NOMO-1 (cell line): Measurements from ENCODE around the gene SMIM44.

Experiments used
- DNase-seq, 2 experiments: peaks; one replicate each; lab custom pipeline; 2025; ENCODE audit not compliant: unreplicated experiment in 2 of 2; lab: John Stamatoyannopoulos, UW

SMIM44 gene

DNA sequence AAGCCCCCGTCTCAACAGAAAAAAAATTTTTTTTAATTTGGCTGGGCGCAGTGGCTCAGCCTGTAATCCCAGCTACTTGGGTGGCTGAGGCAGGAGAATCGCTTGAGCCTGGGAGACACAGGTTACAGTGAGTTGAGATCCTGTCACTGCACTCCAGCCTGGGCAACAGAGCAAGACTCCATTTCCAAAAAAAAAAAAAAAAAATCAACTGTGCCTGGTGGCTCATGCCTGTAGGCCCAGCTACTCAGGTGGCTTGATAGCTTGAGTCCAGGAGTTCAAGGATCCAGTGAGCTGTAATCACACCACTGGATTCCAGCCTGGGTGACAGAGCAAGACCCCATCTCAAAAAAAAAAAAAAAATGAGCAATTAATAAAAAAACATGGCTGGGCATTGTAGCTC is 18.5 kb upstream of the SMIM44 start:
- DNase-seq = no peak

DNA sequence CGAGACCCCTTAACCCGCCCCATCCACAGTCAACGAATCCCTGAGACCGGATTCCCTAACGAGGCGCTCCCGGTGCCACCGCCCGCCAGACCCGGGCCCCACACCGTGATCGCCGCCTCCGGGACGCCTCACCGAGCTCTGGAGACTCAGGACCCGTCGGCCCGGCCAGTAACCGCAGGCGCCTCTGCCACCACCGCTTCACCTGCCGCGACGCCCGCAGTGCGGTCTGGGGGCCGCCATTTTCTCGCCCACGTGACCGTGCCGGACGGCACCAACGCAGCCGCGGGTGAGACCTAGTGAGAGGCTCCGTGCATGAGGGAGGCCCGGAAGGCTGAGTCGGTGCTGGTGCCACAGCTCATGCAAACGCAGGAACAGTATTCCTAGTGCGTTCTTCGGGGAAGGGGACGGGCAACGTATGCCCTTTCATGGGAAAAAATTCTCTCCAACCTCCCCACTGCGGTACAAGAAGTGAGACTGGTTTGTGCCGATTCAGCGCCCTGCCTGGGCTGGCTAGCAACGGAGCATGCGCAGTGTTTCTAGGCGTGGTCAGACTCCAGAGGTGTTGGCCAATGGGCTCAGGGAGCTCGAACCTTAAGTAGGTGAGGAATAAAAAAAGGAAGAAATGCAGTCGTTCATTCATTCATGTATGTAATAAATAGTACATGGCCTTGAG is 17.3 kb upstream of the SMIM44 start, which contains the start of gene DOHH:
DOHH (minus strand) TSS at position 246 of the 673 bp plus-strand sequence. CDS start 3,860 bp downstream, outside the sequence.
- peak; percentile 96 to 97 for DNase-seq

DNA sequence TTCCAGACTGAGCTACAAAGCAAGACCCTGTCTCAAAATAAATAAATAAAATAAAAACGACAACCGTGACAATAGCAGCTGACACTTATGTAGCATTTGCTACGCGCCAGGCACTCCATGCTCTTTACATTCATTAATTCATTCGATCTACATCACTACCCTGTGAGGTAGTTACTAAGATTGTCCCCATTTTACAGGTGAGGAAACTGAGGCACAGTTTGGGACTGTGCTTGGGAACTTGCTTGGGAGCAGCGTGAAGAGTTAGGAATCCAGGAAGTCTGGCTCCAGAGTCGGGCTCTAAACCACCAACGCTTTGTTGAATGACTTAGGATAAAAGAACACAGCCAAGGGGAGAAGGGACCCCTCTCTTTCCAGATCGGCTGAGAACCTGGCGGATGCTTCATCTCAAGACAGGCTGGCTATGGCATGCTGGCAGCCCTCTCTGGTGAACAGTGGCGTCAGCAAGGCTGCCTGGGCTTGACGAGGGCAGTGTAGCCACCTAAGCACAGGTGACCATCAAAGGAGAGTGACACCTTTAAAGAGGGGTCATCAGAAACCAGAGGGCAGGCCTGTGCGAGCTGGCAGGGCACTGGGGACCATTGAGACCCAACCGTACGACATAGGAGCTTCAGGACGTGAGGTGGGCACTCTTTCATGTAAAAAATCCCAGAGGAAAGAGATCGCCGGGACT is 16.6 kb upstream of the SMIM44 start:
- DNase-seq = no peak

DNA sequence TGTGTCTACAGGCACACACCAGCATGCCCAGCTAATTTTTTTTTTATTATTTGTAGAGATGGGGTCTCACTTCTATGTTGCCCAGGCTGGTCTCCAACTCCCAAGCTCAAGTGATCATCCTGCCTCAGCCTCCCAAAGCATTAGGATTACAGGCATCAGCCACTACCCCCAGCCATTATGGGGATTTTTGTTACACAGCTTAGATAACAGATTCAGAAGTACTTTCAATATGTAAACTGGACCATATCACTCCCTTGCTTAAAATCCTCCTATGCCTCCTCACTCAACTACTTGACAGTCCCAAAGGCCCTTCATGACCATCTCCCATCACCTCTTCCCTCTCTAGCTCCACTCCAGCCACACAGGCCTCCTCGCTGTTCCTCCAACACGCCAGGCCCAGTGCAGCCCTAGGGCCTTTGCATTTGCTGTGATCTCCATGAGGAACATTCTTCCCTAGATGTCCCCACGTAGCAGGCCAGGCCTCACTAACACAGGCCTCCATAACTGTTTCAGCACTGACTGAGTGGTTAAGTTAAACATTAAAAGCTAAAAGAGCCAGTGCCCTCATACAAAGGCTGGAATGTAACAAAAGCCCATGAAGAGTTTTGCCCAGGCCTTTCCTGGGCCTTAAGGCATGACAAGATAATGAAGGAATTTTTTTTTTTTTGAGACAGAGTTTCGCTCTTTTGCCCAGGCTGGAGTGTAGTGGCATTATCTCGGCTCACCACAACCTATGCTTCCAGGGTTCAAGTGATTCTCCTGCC is 14.7 kb upstream of the SMIM44 start:
- DNase-seq = no peak

DNA sequence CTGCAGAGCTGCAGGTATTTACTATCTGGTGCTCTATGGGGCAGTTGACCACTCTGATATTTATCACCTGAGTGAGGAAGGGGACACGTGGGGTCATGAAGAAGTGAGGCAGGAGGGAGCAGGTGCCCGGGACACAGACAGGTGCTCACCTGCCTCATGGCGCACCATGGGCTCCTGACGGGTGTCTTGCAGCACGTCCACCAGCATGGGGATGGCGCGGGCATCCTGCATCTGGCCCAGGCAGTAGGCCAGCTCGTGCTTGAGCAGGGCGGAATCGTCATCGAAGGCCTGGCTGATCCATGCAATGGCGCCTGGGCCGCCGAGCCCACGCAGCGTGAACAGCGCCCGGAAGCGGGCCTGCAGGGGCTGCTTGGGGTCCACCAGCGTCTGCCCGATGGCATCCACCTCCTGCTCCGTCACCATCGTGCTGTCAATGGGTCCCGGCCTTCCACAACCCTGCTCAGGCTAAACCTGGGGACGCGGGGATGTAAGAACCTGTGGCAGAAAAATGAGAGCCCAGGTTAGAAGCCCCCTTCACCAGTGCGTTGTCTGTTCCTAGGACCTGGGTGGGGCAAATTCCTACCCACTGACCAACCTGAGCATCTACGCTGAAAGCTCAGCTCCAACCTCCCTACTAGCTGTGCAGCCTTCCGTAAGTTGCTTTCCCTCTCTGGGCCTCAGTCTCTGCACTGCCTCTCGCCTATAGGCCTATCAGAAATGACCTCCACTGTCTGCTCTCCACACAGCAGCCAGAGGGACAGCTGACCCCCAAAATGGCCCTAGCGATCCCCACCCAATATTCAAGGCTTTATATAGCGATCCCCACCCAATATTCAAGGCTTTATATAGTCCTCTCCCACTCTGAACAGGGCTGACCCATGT is 13.4 kb upstream of the SMIM44 start:
- no peak for DNase-seq

DNA sequence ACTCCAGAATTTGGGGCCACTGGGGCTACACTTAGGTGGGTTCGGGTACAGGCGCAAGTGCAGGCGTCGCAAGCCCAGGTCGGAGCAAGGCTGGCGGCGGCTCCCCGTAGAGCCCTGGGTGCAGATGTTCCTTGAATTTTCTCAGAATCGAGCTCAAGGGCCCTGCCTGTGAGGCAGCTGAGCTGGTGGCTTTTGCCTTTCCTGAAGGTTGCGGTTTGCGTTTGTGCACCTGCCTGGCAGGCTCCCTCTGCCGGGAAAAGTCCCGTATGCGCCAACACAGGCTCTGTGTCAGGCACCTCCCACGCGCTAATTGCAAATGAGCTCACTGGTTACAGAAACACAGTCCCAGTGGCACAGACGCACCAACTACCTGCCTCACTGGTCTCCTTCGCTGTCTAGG is 11.3 kb upstream of the SMIM44 start:
- DNase-seq = no peak

DNA sequence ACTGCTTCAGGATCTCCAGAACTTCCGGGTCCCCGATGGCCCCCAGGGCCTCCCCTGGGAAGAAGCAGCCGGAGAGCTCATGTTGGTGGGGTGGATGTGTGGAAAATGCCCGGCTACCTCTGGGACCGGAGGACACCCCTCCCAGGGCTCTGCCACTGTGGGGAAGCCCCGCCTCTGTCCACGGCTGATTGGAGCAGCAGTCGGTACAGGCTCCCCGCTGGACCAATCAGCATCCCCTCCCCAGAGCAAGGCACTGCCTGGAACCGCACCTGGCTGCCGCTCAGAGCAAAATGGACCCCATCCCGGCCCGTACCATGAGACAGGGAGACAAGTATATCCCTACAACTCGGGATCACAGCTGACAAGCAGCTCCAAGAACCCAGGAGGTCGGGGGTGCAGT is 10.8 kb upstream of the SMIM44 start:
- no peak for DNase-seq

DNA sequence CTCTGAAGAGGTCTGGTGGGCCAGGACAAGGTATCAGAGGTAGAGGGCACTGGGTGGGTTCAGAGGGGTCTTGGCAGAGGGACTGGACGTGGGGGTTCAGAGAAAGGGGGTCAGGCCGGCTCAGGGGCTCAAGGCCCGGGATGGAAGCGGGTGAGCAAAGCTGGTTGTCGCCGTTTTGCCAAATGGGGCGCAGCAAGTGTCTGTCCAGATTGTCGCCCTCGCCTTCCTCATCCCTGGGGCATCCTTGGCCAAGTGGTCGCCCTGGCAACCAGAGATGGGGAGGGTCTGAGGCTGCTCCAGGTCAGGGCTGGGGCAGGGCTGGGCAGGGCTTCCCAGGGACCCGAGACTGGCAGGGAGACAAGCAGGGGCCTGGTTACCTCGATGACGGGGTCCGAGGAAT is 10.4 kb upstream of the SMIM44 start:
- DNase-seq = no peak

DNA sequence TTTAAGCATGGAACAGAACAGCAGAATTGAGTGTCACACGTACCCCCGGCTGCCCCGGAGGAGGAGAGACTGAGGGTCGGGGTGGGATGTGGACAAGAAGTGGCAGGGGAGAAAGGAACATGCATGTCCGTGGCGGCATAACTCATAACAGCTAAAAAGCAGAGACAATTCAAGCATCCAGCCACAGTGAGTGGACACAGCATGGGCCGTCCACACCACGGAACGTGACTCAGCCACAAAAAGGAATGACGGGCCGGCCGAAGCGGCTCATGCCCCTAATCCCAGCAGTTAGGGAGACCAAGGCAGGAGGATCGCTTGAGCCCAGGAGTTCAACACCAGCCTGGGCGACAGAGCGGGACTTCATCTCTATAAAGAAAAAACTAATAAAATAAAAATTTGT is 9.7 kb upstream of the SMIM44 start:
- DNase-seq = no peak

DNA sequence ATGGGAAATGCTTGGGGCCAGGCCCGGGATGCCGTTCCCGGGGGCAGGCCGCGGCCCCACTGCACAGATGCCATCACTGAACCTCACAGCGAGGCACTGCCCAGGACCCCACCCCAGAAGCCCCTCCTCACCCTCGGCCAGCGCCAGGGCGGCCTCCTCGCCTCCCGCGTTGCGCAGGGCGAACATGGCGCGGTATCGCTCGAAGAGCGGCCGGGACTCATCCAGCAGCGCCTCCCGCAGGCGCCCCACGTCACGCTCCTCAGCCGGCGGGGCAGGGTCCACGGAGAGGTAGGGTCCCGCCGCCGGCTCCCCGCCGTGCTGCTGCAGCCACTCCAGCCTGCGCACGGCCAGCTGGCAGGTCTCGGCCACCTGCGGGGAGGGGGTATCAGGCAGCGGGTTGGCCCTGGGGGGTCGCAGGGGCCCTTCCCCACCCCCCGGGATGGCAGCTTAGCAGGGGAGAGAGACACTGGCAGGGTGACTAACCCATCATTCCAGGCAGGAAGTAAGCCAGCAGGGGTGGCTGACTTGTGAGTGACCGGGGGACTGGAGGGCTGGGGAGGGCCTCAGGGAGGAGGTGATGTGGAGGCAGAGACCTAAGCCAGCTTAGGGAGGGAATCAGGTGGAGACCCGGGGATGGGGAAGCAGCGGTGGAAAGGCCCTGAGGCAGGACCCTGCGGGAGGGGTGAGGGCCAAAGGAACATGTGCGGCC is 9.0 kb upstream of the SMIM44 start:
- no peak for DNase-seq

DNA sequence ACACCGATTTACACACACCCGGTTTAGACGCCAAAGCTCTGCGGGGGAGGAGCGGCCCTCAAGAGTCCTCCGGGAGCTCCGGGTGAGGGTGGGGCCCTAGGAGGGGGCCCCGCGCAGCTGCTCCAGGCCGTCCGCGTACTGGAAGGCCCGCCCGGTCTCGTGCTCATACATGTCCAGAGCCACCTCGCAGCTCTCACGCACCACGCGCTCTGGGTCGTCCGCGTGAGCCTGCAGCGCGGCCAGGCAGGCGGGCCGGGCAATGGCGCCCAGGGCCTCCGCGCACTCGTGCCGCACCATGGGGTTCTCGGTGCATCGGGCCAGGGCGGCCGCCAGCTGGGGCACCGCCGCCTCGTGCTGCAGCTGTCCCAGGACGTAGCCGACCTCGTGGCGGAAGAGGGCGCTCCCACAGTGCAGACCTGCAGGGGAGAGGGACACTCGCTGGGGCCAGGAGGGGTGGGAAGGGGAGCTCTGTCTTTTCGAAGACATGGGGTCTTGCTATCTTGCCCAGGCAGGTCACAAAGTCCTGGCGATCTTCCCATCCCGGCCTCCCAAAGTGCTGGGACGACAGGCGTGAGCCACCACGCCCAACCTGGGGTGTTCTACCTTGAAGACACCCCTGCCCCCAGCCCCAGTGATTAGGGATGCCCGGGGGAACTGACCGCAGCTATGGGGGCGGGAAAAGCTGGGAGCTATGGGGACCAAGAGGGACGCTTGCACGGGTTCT is 8.3 kb upstream of the SMIM44 start:
- DNase-seq = no peak

DNA sequence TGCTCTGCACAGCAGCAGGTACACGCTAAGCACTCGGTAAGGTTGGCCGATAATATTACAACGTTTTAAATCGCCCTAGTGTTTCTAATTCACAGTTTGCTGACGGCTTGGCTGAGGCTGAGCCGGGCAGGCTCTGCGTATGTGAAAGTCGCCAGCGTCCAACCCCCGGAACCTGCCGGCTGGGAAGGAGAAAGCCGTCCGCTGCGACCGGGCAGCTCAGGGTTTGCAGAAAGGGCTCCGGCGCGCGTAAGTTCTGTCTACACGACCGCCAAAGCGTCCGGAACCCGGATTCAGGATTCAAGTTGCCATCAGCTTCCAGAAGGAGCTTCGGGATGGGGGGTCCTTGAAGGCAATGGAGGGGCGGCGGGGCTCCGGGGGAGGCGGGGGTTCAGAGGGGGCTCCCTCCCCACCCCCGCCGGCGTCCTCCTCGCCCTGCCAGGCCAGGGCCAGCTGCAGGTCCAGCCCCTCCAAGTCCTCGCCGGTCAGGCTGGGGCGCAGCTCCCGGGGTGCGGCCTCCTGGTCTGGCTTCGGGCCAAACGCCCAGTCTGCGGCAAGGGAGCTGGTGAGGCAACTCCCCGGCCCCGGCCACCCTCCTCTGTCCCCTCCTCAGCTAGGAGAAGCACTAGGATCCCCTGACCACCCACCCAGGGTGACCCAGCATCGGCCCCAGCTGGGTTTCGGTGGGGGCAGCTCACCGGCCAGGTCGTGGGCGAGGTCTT is 575 bp downstream of the SMIM44 start:
- no peak for DNase-seq

DNA sequence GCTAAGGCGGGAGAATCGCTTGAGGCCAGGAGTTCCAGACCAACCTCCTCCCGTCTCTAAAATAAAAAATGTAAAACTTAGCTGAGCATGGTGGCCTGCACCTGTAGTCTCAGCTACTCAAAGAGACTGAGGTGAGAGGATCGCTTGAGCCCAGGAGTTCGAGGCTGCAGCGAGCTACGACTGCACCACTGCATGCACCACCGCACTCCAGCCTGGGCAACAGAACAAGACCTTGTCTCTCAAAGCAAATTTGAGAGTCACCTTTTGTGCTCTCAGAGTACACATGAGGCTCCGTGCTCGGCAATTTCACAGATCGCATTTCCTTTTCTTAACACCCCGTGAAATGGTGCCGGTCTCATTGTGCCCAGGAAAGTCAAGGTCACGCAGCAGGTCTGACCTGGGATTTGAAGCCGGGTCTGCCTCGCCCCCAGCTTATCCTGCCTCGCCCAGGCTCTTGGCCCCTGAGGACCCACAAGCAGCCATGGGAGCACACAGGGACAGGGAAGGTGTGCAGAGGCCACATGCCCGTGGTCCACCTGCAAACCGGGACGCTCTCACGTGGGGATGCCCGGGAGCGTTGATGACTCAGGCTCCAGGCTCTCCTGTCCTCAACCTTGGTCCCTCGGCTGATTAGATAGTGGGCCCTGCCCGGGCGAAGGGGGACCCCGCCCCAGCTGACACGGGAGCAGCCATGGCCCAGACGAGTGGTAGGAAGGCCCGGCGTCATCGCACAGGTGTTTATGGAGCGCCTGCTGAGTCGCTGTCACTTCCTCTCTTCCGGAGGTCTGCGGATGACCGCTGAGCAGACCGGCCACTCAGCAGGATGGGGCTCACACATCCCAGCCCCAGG is 1.8 kb downstream of the SMIM44 start:
- DNase-seq = no peak

DNA sequence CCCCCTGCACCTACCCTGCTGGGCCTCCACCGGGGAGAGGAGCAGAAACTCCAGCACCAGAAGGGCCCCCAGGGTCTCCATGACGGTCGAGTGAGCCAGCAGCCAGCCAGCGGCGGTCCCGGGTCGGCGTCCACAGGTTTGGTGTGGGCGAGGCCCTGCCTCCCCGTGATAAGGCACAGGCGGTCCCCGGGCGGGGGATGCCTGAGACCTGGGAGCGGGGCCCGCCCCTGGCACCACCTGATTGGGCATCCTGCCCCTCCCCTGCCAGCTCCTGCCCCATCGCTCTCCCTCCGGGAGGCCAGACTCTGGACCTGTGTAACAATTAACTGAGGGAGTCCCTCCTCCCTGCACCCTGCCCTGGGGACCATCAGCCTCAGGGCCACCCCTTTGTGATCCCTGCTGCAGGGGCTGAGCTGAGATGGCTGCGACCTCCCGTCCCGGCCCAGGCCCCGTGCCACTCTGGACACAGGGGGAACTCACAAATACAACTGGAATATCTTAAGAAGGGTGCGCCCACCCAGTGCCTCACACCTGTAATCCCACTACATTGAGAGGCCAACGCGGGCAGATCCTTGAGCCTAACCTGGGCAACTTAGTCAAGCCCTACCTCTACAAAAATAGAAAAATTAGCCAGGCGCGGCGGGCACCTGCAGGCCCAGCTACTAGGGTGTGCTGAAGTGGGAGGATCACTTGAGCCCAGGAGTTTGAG is 2.7 kb downstream of the SMIM44 start, which contains the start of gene SMIM24:
SMIM24 (minus strand) TSS at position 143 of the 709 bp plus-strand sequence; CDS start at position 81, 62 bp downstream.
- no peak for DNase-seq

DNA sequence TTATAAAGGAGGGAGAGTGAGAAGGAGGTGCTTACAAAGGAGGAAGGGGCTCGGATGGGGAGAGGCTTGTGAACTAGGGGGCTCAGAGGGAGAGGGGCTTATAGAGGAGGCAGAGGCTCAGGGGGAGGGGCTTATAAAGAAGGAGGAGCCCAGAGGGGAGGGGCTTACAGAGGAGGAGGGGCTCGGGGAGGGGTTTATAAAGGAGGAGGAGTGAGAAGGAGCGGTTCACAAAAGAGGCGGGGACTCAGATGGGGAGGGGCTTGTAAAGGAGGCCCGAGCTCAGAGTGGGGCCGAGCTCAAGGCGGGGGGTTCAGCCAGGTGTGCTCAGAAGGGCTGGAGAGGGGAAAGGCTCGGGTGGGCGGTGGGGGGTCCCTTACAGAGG is 3.4 kb downstream of the SMIM44 start:
- DNase-seq = no peak

DNA sequence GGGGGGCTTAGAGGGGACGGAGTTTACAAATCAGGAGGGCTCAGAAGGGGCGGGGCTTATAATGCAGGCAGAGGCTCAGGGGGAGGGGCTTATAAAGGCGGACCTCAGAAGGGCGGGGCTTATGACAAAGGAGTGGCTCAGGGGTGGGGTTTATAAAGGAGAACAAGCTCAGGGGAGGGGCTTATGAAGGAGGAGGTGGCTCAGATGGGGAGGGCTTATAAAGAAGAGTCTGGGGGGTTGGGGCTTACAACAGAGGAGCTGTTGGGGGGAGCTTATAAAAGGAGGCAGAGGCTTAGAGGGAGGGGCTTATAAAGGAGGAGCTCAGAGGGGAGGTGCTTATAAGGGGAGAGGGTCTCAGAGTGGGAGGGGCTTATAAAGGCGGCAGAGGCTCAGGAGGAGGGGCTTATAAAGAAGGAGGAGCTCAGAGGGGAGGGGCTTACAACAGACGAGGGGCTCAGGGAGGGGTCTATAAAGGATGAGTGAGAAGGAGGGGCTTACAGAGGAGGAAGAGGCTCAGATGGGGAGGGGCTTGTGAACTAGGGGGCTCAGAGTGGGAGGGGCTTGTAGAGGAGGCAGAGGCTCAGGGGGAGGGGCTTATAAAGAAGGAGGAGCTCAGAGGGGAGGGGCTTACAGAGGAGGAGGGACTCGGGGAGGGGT is 3.9 kb downstream of the SMIM44 start:
- peak; percentile 67 to 72 for DNase-seq
